ENCODE data around the gene SLFNL1.

The SLFNL1 gene
- 0.19 to 0.71 (median 0.21) reads per million in 3 experiments for total RNA-seq

DNA sequence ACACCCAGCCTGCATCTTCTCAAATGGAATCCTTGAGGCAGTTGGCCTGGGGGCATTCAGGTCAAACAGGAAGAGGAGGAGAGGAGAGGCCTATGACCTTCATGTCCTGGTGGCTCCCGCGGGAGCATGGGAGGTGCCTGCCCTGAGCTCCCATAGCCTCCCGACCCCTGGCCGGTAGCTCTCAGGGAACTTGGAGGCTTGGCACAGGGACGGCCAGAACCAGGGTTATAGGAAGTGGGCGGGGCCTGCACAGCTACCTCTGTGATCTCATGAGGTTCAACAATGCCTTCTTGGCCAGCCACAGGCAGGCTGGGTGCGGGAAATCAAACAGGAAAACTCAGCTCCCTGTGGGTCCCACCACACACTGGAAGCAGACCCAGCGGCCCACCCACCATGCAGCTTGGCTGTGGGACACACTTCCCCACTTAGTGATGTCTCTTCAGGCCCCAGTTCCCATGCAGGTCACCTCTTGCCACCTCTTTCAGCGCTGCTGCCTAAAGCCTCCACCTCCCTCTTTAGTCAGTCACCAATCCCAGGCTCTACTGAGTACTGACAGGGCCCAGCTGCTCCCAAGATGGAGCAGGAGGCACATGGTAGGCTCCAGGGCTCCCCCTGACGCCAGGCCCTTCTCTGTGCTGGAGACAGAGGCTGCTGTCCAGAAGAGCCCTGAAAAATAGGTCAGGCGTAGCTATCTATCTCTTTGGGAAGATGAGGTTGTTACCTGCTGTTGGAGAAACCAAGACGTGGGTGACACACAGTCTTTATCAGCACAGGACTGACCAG is at the start of gene SLFNL1:
SLFNL1 (minus strand) TSS at position 200 of the 783 bp plus-strand sequence. CDS start 1,065 bp downstream, outside the sequence.
- DNase-seq = no peak

DNA sequence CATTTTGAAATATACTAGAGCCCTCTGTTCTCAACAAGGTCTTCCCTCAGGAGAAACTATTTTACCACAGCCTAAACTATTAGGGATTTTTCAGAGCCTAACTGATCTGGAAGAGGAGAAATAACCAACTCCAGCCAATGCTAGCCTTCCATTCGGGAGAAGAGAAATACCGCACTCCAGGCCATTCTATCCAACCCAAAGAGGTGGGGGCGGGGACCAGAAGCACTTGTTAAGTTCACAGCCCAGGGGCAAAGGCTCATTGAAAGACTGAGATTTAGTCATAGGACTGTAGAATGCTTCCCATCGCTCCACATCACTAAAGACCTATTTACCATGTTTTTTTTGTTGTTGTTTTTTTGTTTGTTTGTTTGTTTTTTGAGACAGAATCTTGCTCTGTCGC is 35.4 kb upstream of the SLFNL1 start:
- DNase-seq = no peak

DNA sequence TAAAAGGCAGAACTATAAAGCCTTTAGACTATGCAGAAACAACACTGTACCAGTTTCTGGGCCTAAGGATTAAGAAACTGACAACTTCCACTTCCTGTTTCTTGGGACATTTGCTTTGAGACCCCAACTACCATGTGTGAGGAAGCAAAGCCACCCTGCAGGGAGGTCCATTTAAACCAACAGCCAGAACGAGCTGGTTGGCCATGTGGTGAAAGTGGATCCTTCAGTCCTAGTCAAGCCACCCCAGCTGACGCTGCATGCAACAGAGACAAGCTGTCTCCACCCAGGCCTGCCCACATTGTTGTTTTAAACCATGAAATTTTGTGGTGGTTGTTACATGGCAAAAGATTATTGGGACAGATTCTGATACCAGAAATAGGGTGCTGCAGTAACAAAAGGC is 31.8 kb upstream of the SLFNL1 start:
- no peak for DNase-seq

DNA sequence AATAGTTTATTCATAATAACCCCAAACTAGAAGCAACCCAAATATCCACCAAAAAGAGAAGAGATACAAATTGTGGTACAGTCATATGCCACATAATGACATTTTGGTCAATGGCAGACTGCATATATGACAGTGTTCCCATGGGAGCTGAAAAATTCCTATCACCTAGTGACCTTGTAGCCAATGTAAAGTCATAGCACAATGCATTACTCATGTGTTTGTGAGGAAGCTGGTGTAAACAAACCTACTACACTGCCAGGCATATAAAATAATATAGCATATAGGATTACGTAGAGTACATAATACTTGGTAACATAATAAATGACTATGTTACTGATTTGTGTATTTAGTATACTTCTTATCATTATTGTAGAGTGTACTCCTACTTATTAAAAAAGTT is 29.5 kb upstream of the SLFNL1 start:
- DNase-seq = no peak

- DNase-seq = no peak
These were observed 27.0 kb upstream of the SLFNL1 start for GRCh38 chr1:41048540-41048939.

- DNase-seq = no peak
These were observed 24.8 kb upstream of the SLFNL1 start for GRCh38 chr1:41046347-41046775.

- no peak for DNase-seq
These were observed 24.2 kb upstream of the SLFNL1 start for GRCh38 chr1:41045740-41046139.

- no peak for DNase-seq
These were observed 22.7 kb upstream of the SLFNL1 start for GRCh38 chr1:41044187-41044586.

DNA sequence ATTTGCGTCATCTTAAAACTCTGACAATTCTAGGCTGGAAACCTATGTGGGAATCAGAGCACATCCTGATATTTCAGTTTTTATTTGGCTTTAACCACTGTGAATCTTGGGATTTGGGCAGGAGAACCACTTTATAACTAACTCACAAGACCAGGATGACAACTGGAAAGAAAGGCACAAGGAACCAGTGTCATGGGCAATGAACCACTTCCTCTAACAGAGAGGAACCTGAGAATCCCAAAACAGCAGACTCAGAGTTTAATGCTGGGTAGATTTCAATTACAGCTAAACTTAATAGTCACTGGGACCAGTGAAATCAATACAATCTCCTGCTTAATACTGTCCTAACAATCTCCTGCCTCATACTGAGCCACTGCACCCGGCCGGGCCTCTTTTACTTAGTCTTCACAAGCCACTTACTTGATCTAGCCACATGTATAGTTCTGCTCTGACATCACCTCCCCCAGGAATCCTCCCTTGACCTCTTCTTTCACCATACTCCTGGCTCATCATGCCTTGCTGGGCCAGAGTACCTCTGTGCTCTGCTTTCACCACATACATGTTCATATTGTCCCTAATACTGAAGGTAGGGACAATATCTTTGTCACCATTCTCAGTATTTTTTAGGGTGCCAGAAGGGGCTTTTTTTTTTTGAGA is 20.2 kb upstream of the SLFNL1 start:
- DNase-seq = no peak

GRCh38 chr1:41038110-41038509 is 16.6 kb upstream of the SLFNL1 start:
- no peak for DNase-seq

DNA sequence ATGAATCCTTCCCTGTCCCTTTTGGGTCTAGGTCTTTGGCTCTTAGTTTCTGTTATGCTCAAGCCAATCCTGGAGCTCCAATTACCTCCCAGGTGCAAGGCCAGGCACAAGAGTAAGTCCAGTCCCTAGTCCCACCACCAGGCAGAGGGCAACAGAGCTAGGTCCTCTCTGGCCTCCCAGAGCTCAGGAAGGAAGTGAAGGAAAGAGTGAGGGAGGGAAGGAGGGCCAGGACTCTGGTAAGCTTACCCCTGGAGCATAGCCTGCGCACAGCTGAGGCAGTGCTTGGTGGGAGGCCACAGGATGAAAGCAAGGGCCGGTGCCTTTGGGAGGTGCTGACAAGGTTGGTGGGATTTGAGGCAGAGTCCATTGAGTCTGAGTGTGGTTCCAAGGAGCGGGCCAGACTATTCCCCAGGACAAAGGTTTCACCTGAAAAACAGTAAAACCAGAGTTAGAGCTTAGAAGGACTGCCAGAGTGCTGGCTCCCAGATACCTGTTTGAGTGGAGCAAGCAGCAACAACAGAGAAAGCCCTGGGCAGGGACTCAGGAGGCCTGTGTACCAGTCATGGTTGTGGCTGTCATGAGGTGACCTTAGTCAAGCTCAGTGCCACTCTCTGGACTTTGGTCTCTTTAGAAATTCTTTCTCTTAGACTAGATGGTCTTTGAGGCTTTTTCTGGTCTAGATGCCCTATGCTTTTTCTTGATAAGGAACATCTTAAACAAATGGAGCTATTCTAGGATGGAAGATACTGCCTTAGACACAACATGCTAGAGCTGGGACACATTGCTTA is 15.8 kb upstream of the SLFNL1 start:
- no peak for DNase-seq

- no peak for DNase-seq
These were observed 11.7 kb upstream of the SLFNL1 start for GRCh38 chr1:41033272-41033671.

GRCh38 chr1:41032147-41032546 is 10.6 kb upstream of the SLFNL1 start:
- no peak for DNase-seq

DNA sequence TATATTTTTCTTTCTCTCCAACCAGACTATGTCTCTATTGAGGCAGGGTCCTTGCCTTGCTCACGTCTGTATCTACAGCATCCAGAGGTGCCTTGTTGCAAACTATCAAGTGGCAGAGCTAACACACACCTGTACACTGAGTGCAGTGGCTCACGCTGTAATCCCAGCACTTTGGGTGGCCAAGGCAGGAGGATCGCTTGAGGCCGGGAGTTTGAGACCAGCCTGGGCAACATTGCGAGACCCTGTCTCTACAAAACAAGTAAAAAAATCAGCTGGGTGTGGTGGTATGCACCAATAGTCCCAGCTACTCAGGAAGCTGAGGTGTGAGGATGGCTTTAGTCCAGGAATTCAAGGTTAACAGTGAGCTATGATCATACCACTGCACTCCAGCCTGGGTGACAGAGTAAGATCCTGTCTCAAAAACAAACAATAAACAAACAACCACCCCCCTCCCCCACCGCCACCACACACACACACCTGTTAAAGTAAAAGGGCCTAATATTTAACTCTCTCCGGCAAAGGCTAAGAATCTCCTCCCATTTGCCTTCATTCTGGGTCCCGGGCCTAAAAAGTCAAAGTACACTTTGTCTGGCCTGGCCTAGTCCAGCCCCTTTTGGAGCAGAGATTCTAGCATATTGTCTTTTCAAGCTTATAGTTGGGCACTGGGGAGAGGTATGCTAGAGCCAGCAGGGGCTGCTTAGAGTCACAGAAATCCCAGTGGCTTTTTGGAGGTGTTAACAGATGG is 9.5 kb upstream of the SLFNL1 start:
- no peak for DNase-seq

- no peak for DNase-seq
These were observed 6.6 kb upstream of the SLFNL1 start for GRCh38 chr1:41028034-41028642.

- DNase-seq = no peak
These were observed 4.7 kb upstream of the SLFNL1 start for GRCh38 chr1:41025979-41026819.

DNA sequence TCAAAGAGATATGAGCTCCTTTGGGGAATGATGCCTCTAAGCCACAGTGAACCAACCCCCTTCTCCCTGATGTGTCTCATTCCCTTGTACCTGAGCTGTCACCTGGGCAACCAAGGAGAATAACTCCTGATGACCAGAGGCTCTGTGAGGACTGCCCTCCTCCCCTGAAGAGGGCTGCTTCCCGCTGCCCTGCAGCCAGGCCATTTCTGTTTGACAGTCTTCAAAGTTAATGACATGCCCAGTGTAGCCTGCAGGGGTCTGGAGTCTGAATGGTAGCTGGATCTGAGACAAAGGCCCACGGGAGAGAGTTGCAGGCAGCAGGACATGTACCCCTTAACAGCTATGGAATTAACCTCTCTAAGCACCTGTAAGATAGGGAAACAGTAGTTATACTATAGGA is 3.4 kb upstream of the SLFNL1 start:
- DNase-seq = no peak

DNA sequence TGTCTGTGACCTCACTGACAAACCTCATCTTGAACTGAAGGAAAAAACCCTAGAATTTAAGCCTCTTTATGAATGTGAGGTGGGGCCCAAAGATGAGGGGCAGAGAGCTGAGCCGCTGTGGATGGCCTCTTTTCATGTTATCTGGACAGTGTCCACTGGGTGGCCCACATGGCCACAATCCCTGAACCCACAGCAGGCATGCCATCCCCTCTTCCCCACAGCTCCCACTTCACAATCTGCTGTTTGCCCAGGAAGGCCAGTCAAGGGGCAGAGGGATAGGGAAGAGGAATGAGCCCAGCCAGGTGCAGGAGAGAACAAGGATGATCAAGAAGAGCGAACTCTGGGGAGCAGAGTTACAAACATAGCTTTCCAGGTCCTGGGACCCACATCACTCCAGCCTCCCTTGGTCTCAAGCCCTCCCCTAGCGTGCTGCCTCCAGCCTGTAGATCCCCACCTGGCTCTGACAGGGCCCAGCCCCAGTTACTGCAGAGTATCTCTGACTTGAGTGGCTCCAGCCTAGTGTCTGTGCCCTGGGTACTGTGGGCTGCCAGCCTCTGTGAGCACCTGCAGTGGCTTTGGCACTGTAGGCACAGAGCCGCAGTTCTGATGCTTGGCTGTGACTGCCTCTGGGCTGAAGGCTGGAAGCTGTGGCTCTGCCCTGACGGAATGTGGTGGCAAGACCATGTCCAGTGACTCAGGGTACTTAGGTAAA is 1.9 kb upstream of the SLFNL1 start:
- DNase-seq = no peak

- DNase-seq = no peak
These were observed 899 bp upstream of the SLFNL1 start for GRCh38 chr1:41022424-41022823.

GRCh38 chr1:41020654-41021053 is 871 bp downstream of the SLFNL1 start:
- no peak for DNase-seq

DNA sequence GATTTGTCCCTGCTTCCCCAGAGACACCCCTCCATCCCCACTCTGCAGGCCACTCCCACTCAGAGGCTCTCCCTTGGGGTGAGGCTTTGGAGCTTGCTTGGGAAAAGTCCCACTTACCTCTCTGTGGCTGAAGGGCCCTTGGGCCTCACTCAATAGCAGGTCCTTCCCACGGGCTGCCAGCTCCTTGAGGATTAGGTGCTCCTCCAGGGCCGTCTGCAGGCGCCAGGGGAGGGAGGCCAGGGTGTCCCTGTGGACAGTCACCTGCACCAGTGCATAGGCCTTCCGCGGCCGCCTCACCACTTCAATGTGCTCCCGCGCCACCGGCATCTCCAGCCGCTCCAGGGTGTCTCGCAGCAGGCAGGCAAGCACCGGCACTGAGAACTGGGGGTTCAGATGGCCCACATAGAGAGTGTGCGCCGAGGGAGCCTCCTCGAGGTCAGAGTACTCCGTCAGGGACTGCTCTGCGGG is 1.4 kb downstream of the SLFNL1 start:
- no peak for DNase-seq

Measured in central memory CD4-positive, alpha-beta T cell (primary cell).